ENCODE data around the gene POC1A. TPM values are rescaled to one million over a fixed set of nuclear protein-coding genes. Genes with fewer than 3 reads are reported as not detected.

The POC1A gene
- polyA plus RNA-seq, 1 donor from 2014 or later = 1.3 TPM

- no peak for TF ChIP-seq EZH2 (IDR thresholded peaks at IDR 0.05; ENCODE audit: borderline replicate concordance, insufficient read depth, low read length, poor library complexity, severe bottlenecking)
- TF ChIP-seq, protein P1, sequence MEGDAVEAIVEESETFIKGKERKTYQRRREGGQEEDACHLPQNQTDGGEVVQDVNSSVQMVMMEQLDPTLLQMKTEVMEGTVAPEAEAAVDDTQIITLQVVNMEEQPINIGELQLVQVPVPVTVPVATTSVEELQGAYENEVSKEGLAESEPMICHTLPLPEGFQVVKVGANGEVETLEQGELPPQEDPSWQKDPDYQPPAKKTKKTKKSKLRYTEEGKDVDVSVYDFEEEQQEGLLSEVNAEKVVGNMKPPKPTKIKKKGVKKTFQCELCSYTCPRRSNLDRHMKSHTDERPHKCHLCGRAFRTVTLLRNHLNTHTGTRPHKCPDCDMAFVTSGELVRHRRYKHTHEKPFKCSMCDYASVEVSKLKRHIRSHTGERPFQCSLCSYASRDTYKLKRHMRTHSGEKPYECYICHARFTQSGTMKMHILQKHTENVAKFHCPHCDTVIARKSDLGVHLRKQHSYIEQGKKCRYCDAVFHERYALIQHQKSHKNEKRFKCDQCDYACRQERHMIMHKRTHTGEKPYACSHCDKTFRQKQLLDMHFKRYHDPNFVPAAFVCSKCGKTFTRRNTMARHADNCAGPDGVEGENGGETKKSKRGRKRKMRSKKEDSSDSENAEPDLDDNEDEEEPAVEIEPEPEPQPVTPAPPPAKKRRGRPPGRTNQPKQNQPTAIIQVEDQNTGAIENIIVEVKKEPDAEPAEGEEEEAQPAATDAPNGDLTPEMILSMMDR (IDR thresholded peaks at IDR 0.05; ENCODE audit: poor library complexity, severe bottlenecking) = no peak
- no peak for TF ChIP-seq TAF1 (IDR thresholded peaks at IDR 0.05; ENCODE audit: low read depth)
- TF ChIP-seq SMC3 (conservative IDR thresholded peaks at IDR 0.05; ENCODE audit: poor library complexity) = no peak
- no peak for TF ChIP-seq EP300 (conservative IDR thresholded peaks at IDR 0.05; ENCODE audit: poor library complexity, severe bottlenecking)
- TF ChIP-seq, protein P2, sequence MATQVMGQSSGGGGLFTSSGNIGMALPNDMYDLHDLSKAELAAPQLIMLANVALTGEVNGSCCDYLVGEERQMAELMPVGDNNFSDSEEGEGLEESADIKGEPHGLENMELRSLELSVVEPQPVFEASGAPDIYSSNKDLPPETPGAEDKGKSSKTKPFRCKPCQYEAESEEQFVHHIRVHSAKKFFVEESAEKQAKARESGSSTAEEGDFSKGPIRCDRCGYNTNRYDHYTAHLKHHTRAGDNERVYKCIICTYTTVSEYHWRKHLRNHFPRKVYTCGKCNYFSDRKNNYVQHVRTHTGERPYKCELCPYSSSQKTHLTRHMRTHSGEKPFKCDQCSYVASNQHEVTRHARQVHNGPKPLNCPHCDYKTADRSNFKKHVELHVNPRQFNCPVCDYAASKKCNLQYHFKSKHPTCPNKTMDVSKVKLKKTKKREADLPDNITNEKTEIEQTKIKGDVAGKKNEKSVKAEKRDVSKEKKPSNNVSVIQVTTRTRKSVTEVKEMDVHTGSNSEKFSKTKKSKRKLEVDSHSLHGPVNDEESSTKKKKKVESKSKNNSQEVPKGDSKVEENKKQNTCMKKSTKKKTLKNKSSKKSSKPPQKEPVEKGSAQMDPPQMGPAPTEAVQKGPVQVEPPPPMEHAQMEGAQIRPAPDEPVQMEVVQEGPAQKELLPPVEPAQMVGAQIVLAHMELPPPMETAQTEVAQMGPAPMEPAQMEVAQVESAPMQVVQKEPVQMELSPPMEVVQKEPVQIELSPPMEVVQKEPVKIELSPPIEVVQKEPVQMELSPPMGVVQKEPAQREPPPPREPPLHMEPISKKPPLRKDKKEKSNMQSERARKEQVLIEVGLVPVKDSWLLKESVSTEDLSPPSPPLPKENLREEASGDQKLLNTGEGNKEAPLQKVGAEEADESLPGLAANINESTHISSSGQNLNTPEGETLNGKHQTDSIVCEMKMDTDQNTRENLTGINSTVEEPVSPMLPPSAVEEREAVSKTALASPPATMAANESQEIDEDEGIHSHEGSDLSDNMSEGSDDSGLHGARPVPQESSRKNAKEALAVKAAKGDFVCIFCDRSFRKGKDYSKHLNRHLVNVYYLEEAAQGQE (IDR thresholded peaks at IDR 0.05; ENCODE audit: borderline replicate concordance) = no peak
- no peak for TF ChIP-seq MXI1 (conservative IDR thresholded peaks at IDR 0.05; ENCODE audit: poor library complexity, severe bottlenecking)
- no peak overlapping the region for H3K27ac ChIP-seq (ENCODE audit: low read length)
- no peaks in the 10 kb centered on the region for H4K20me1 ChIP-seq (ENCODE audit: insufficient read depth)
- H2AFZ ChIP-seq (ENCODE audit: low read depth, low read length) = no peak overlapping the region
- no peak overlapping the region for H3K9ac ChIP-seq (ENCODE audit: low read length)
- H3K4me3 ChIP-seq (ENCODE audit: low read length) = no peak overlapping the region
- H3K36me3 ChIP-seq (ENCODE audit: insufficient read depth, low read length) = no peaks in the 10 kb centered on the region
- no peaks in the 10 kb centered on the region for H3F3A ChIP-seq (ENCODE audit: insufficient read depth, low read length, poor library complexity, severe bottlenecking)
- no peaks in the 10 kb centered on the region for H3K27me3 ChIP-seq (ENCODE audit: insufficient read depth, low read depth, low read length)
- H3K9me2 ChIP-seq (ENCODE audit: insufficient read depth, low read length) = no peaks in the 10 kb centered on the region
- H3K4me2 ChIP-seq (ENCODE audit: low read length) = no peak overlapping the region
- no peaks in the 10 kb centered on the region for H3K79me2 ChIP-seq (replicated peaks; ENCODE audit: insufficient read depth, low read length)
- no peaks in the 10 kb centered on the region for H3K9me3 ChIP-seq (ENCODE audit: low read length)
These were observed 82.2 kb downstream of the POC1A start for GRCh38 chr3:52072020-52072419.

- Histone ChIP-seq H3K79me2 (replicated peaks; ENCODE audit: insufficient read depth, low read length) (no peaks in the 10 kb centered on the region), H3F3A (ENCODE audit: insufficient read depth, low read length, poor library complexity, severe bottlenecking) (no peaks in the 10 kb centered on the region), H3K9ac (ENCODE audit: low read length) (no peak overlapping the region), H3K27me3 (ENCODE audit: insufficient read depth, low read depth, low read length) (no peaks in the 10 kb centered on the region), H4K20me1 (ENCODE audit: insufficient read depth) (no peaks in the 10 kb centered on the region), H2AFZ (ENCODE audit: low read depth, low read length) (no peak overlapping the region), H3K27ac (ENCODE audit: low read length) (no peak overlapping the region), H3K4me2 (ENCODE audit: low read length) (no peak overlapping the region), H3K4me3 (ENCODE audit: low read length) (no peak overlapping the region), H3K9me2 (ENCODE audit: insufficient read depth, low read length) (no peaks in the 10 kb centered on the region), H3K36me3 (ENCODE audit: insufficient read depth, low read length) (no peaks in the 10 kb centered on the region), H3K9me3 (ENCODE audit: low read length) (no peaks in the 10 kb centered on the region)
- TF ChIP-seq EZH2 (IDR thresholded peaks at IDR 0.05; ENCODE audit: borderline replicate concordance, insufficient read depth, low read length, poor library complexity, severe bottlenecking) = no peak
- TF ChIP-seq, protein P1 (IDR thresholded peaks at IDR 0.05; ENCODE audit: poor library complexity, severe bottlenecking) = no peak
- no peak for TF ChIP-seq SMC3 (conservative IDR thresholded peaks at IDR 0.05; ENCODE audit: poor library complexity)
- TF ChIP-seq TAF1 (IDR thresholded peaks at IDR 0.05; ENCODE audit: low read depth) = no peak
- no peak for TF ChIP-seq EP300 (conservative IDR thresholded peaks at IDR 0.05; ENCODE audit: poor library complexity, severe bottlenecking)
- TF ChIP-seq RAD21 (conservative IDR thresholded peaks at IDR 0.05) = no peak
- TF ChIP-seq, protein P2 (IDR thresholded peaks at IDR 0.05; ENCODE audit: borderline replicate concordance) = no peak
- TF ChIP-seq MXI1 (conservative IDR thresholded peaks at IDR 0.05; ENCODE audit: poor library complexity, severe bottlenecking) = no peak
- no peak for TF ChIP-seq POLR2AphosphoS5 (IDR thresholded peaks at IDR 0.05)
These were observed 83.2 kb downstream of the POC1A start for GRCh38 chr3:52070724-52071621.

All from neural cell (in vitro differentiated cells).